HL-60/S4 (cell line): ENCODE measurements around the gene PCDHA5.

ENCODE experiments used
- in situ Hi-C: fragments of 300-500 bp; cut with MboI; formaldehyde crosslinking; loops from 2 replicates; pipeline ENCODE4 v1.14.3; 2022; ENCODE audit warnings: low sequenced_read_pairs

PCDHA5 gene

GRCh38 chr5:140857987-140858240, 36.5 kb downstream of the PCDHA5 start:
- in situ Hi-C loops, result no loop called here

- in situ Hi-C loops, result no loop called here
These were observed 41.3 kb downstream of the PCDHA5 start for GRCh38 chr5:140862441-140863295.

- in situ Hi-C loops, result no loop called here
These were observed 47.5 kb downstream of the PCDHA5 start, which contains the start of gene PCDHA11 for GRCh38 chr5:140868721-140869554. Gene PCDHA11 (plus strand): TSS chr5:140868957. CDS start chr5:140869104, 147 bp downstream.

- in situ Hi-C loops, result no loop called here
These were observed 48.1 kb downstream of the PCDHA5 start for GRCh38 chr5:140869555-140869886.

GRCh38 chr5:140870221-140871201, 49.1 kb downstream of the PCDHA5 start:
- in situ Hi-C loops, result no loop called here
